NCI-H510A treated with DMSO at 0.1 percent for 48 hours (cell line): ENCODE data around the gene TRIM44.
"Not testable (repeated sequence)": the region's sequence is repeated elsewhere in the genome, so short reads cannot be mapped to it uniquely, and the experiment has no call there.

ENCODE experiments used
- DNase-seq: peaks from one replicate; lab custom pipeline; 2025; lab: John Stamatoyannopoulos, UW

Gene TRIM44

GRCh38 chr11:35633827-35634423 is 28.6 kb upstream of the TRIM44 start:
- no peak for DNase-seq

- no peak for DNase-seq
These were observed 26.6 kb upstream of the TRIM44 start for GRCh38 chr11:35635933-35636332.

- DNase-seq, result peak; percentile 6
These were observed 22.9 kb upstream of the TRIM44 start for GRCh38 chr11:35639591-35640179.

- no peak for DNase-seq
These were observed 21.2 kb upstream of the TRIM44 start for GRCh38 chr11:35641171-35641897.

GRCh38 chr11:35641964-35642363 is 20.6 kb upstream of the TRIM44 start:
- DNase-seq, result no peak

DNA sequence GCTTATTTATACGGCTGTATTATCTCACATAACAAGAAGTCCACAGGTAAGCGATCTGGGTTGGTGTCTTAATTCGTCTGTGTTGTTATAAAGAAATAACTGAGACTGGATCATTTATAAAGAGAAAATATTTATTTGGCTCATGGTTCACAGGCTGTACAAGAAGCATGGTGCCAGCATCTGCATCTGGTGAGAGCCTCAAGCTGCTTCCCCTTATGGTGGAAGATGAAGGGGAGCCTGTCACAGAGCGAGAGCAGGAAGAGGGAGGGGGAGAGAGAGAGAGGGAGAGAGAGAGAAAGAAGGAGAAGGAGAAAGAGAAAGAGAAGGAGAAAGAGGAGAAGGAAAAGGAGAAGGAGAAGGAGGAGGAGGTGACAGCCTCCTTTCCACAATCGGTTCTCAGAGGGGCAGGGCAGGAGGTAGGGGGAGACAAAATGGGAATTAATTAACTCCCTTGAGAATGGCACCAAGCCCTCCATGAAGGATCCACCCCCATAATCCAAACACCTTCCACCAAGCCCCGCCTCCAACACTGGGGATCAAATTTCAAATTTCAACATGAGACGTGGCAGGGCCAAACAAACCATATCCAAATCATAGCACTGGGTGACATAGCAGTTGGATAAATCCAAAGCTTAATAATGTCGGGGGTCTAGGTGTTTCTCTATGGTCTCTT is 15.0 kb upstream of the TRIM44 start:
- no peak for DNase-seq

GRCh38 chr11:35650006-35650405 is 12.6 kb upstream of the TRIM44 start:
- DNase-seq, result no peak

DNA sequence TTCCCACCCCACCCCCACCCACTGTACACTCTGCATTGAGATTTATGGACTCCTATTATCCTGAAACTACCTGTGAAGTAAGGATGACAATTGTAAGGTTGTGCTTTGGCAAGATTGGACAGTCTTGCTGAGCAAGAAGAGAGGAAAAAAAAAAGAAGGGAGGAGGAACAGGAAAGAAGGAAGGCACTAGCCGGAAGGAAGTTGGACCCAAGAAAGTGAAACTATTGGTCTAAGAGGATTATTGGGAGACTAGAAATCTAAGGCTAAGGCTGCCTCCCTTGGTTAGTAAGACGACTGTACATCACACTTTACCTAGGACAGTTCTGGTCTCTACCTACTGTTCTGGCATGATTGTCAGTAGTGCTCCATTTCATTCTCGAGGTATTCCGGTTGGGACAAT is 12.1 kb upstream of the TRIM44 start:
- no peak for DNase-seq

DNA sequence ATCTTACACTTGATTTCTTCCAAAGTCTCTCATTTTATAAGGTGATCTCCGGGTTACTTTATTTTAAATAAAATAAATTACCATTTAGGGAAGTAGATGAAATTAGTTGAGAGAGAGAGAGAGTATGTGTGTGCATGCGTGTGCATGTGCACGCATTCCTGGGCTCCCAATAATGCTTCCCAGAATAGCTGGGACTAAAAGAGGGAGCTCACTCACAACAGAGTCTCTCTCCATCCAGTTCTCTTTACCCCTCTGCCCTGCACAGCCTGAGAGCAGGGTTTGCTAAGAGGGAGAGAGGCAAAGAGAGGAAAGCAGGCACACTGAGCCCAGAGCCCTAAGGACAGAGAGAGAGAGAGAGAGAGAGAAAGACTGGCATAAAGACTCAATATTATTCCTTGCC is 11.3 kb upstream of the TRIM44 start:
- no peak for DNase-seq

DNA sequence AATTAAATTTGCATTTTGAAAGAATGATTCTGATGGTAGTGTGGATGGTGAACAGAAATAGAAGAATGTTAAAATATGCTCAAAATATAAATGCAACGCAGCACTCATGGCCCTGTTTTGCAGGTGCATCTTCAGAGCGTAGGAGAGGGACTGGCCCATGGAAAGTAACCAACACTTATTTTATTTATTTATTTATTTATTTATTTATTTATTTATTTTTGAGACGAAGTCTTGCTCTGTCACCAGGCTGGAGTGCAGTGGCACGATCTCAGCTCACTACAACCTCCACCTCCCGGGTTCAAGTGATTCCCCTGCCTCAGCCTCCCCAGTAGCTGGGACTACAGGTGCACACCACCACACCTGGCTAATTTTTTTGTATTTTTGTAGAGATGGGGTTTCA is 9.8 kb upstream of the TRIM44 start:
- DNase-seq, result not testable (repeated sequence)

- DNase-seq, result no peak
These were observed 7.9 kb upstream of the TRIM44 start for GRCh38 chr11:35654711-35655110.

GRCh38 chr11:35655254-35655653 is 7.3 kb upstream of the TRIM44 start:
- DNase-seq, result no peak

- DNase-seq, result no peak
These were observed 6.7 kb upstream of the TRIM44 start for GRCh38 chr11:35655856-35656255.

- DNase-seq, result no peak
These were observed 4.3 kb upstream of the TRIM44 start for GRCh38 chr11:35658020-35658948.

- DNase-seq, result no peak
These were observed 1.0 kb upstream of the TRIM44 start for GRCh38 chr11:35661534-35661933.

DNA sequence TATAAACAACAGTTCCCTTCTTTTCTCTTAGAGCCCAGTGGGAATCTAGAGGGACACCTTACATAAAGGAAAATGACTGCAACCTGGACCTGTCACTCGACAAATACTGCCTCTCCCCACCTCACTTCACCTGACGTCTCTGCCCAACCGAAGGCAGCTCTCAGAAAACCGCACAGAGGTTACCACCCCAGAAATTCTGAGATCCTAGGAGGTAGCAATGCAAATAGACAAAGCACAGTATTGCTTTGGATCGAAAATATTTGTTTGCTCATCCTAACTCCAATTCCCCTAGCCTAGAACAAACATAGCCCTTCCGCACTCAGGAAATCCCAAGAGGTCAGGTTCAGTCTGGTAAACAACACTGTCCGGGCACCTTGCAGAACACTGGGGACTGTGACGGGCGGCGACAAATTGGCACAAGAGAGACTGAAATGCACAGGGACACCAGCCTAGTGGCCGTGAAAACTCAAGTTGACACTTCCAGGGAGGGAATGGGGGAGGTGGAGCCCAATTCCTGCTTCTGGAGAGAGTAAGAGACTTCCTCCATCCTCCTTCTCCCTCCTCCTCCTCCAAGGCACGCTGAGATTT is 420 bp upstream of the TRIM44 start:
- peak; percentile 55 for DNase-seq

GRCh38 chr11:35663408-35663702 is 780 bp downstream of the TRIM44 start:
- DNase-seq, result no peak

GRCh38 chr11:35664977-35665441 is 2.4 kb downstream of the TRIM44 start:
- no peak for DNase-seq

DNA sequence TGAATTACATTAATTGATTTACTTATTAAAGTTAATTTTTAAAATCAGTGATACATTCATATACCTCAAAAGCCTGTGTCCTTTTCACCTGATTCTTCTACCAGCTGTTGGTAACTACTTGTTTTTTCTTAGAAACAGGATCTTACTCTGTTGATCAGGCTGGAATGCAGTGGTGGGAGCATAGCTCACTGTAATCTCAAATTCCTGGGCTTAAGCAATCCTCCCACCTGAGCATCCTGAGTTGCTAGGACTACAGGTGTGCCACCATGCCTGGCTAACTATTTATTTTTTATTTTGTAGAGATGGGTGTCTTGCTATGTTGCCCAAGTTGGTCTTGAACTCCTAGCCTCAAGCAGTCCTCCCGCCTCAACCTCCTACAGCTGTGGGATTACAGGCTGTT is 4.7 kb downstream of the TRIM44 start:
- no peak for DNase-seq

- DNase-seq, result not testable (repeated sequence)
These were observed 5.8 kb downstream of the TRIM44 start for GRCh38 chr11:35668350-35668749.

DNA sequence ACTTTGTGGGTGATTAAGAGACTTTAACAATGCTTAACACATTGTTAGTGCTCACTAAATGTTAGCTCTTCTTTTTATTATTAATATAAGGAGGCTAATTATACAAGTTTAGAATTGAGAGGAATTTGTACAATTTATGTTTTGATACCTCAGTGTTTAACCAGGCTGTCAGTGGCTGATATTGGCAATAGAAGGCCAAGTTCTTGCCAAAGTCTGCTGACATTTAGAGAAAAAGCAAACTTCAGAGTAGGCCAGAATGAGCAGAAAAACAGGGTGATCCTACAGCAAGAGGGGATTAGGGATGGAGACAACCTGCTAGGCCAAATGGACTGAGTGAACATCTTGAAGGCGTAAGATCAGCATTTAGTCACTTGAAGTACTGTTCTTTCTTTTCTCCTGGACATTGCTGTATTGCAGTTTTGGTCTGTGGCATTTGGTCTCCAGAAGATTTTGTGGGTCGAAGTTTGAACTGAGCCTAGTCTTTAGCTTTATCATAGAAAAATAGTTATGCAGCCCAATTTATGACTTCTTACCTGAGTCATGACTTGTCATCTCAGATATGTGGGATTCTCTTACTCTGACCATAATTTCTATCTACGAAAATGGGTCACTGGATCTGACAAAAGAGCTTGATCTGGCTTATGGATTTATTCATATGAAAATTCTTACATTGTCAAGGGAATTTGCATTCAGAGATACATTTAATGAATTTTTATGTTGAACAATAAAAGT is 9.0 kb downstream of the TRIM44 start:
- DNase-seq, result no peak
